Activated CD8-positive, alpha-beta memory T cell treated with anti-CD3 and anti-CD28 coated beads, Interleukin-2, amount 50 U/mL, for 4 hours (primary cell): ENCODE results near the gene GRIK3.

Experiments used
- DNase-seq: peaks from one replicate; pipeline ENCODE4 v3.0.0-alpha.2; 2020

The GRIK3 gene

GRCh38 chr1:36752891-36753361 lies 281.4 kb downstream of the GRIK3 start:
- no peak for DNase-seq

DNA sequence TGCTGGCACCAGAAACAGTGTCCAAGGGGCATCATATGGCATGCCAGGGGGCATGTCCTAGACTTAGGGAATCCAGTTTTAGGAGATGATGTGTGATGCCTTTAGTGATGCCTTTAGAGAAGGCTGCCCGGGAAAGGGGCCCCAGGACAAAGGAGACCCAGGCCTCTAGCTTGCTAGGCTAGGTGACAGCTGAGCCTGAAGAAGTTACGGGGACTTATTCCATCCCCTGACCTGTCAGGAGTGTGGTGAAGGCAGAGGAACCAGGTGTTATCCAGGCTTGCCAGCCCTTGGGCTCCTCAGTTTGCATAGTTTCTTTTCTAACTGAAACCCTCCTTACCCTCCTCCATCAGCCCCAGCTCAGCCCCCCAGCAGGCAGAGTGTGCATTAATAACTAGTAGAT lies 281.9 kb downstream of the GRIK3 start:
- no peak for DNase-seq

- DNase-seq: no peak
These were observed 282.8 kb downstream of the GRIK3 start for GRCh38 chr1:36751525-36751924.

DNA sequence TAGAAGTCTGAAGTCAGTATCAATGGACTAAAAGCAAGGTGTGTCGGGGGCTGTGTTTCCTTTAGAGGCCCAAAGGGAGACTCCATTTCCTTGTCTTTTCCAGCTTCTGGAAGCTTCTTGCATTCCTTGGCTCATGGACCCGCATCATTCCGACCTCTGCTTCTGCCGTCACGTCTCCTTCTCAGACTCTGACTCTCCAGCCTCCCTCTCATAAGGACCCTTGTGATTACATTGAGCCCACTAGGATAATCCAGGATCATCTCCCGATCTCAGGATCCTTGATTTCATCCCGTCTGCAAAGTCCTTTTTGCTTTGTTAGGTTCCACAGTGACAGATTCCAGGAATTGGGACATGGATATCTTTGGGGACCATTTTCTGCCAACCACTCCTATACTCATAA lies 285.8 kb downstream of the GRIK3 start:
- no peak for DNase-seq
